ENCODE results near the gene CXCL17.
A peak's percentile ranks its signal among the peaks of the same experiment; 100 is the strongest.

Gene CXCL17

GRCh38 chr19:42394751-42395150 lies 48.0 kb downstream of the CXCL17 start:
- TF ChIP-seq CTCF (IDR thresholded peaks at IDR 0.05; ENCODE audit: extremely low read depth, missing control alignments): no peak
- DNase-seq (ENCODE audit: low spot score): no peak

- no peak for TF ChIP-seq CTCF (IDR thresholded peaks at IDR 0.05; ENCODE audit: extremely low read depth, missing control alignments)
- no peak for DNase-seq (ENCODE audit: low spot score)
Observed at GRCh38 chr19:42392165-42392564, 50.6 kb downstream of the CXCL17 start.

- TF ChIP-seq CTCF (IDR thresholded peaks at IDR 0.05; ENCODE audit: extremely low read depth, missing control alignments): no peak
- no peak for DNase-seq (ENCODE audit: low spot score)
Observed at GRCh38 chr19:42389899-42390298, 52.8 kb downstream of the CXCL17 start, which contains the start of gene CNFN. TSS of gene CNFN (minus strand) at chr19:42390297. CDS start at chr19:42389037, 1,260 bp downstream.

GRCh38 chr19:42388851-42389489 lies 53.8 kb downstream of the CXCL17 start:
- DNase-seq (ENCODE audit: low spot score): no peak
- no peak for TF ChIP-seq CTCF (IDR thresholded peaks at IDR 0.05; ENCODE audit: extremely low read depth, missing control alignments)

- peak; percentile 83 for DNase-seq (ENCODE audit: low spot score)
Observed at GRCh38 chr19:42386974-42387707, 55.6 kb downstream of the CXCL17 start.

GRCh38 chr19:42380155-42380554 lies 62.6 kb downstream of the CXCL17 start:
- DNase-seq (ENCODE audit: low spot score): no peak
- TF ChIP-seq CTCF (IDR thresholded peaks at IDR 0.05; ENCODE audit: extremely low read depth, missing control alignments): no peak

More at GRCh38 chr19:42386974-42387707, 55.6 kb downstream of the CXCL17 start:
- TF ChIP-seq CTCF (IDR thresholded peaks at IDR 0.05; ENCODE audit: extremely low read depth, missing control alignments): peak; percentile 22

All from GM20000 (cell line).